Activated T-cell treated with anti-CD3 and anti-CD28 coated beads for 48 hours (primary cell): ENCODE measurements around the gene DUSP12.
A peak's percentile ranks its signal among the peaks of the same experiment; 100 is the strongest.
"Not testable (repeated sequence)": the region's sequence is repeated elsewhere in the genome, so short reads cannot be mapped to it uniquely, and the experiment has no call there.

Experiments
- DNase-seq: peaks from one replicate; pipeline ENCODE4 v3.0.0-alpha.2; 2020; ENCODE audit warnings: low read depth

Gene DUSP12, protein sequence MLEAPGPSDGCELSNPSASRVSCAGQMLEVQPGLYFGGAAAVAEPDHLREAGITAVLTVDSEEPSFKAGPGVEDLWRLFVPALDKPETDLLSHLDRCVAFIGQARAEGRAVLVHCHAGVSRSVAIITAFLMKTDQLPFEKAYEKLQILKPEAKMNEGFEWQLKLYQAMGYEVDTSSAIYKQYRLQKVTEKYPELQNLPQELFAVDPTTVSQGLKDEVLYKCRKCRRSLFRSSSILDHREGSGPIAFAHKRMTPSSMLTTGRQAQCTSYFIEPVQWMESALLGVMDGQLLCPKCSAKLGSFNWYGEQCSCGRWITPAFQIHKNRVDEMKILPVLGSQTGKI

GRCh38 chr1:161749509-161750407 lies at the start of gene DUSP12:
Gene DUSP12 (plus strand): TSS chr1:161749786. CDS start chr1:161749802, 16 bp downstream.
- peak; percentile 86 for DNase-seq

DNA sequence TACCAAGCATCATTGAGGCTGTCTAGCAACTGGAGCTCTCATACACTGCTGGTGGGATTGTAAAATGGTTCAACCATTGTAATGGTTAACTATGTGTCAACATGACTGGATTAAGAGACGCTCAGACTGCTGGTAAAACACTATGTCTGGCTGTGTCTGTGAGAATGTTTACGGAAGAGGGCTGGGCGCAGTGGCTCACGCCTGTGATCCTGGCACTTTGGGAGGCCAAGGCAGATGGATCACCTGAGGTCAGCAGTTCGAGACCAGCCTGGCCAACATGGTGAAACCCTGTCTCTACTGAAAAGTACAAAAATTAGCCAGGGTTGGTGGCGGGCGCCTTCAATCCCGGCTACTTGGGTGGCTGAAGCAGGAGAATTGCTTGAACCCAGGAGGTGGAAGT lies 47.3 kb upstream of the DUSP12 start:
- no peak for DNase-seq

- no peak for DNase-seq
These were observed 44.0 kb upstream of the DUSP12 start for GRCh38 chr1:161705537-161705936.

- DNase-seq, result no peak
These were observed 43.5 kb upstream of the DUSP12 start for GRCh38 chr1:161706113-161706481.

DNA sequence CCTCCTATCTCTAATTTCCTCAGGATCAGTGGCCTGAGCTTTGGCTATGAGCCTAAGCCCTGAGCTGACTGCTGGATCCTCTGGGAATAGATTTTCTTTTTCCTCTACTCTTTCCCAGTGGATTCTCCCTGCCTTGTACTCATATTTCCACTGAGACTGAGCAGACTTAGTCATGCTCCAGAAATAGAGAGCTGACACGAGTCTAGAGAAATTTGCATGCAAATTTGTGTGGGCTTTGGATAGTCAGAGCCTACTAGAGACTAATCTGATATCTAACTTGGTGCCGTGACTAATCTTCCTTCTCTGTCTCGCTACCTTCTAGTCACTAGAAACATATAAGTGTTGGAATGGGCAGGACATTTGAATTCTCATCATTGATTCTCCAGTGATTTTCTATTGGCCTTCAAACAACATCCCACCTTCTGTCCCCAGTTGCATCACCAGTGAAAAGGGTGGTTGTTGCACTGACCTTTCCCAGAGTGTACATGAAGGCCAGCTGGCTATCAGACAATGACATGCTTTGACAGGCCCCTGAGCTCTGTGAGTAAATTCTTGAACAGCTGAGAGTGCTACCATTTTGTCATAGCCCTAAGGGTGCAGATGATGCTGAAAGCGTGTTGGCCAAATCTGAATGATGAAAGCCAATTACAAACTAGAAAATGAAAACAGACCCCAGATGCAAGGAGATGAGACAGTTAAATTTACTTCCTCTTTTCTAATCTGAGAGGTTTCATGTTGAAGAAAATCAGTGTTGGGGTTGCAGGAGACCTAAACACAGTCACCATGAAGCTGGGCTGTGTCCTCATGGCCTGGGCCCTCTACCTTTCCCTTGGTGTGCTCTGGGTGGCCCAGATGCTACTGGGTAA lies 42.9 kb upstream of the DUSP12 start, which contains the start of gene FCRLA:
FCRLA (plus strand) TSS at position 748 of the 866 bp plus-strand sequence; CDS start at position 784, 36 bp downstream.
- no peak for DNase-seq

DNA sequence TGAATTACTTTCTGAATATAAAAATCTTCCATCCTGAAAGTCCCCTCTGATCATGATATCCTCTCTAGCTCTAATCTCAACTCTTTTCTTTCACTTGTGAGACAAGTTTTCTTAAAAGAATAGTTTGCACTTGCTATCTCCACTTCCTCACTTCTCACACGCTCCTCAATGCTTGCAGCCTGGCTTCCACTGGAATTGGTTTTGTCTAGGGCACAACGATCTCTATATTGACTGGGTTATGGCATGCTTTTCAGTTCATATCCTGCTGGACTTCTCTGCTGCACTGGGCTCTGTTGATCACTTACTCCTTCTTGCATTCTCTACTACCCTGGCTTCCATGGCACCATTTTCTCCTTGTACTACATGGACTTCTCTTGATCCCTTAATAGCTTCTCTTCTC lies 42.1 kb upstream of the DUSP12 start:
- no peak for DNase-seq

- no peak for DNase-seq
These were observed 40.2 kb upstream of the DUSP12 start for GRCh38 chr1:161709373-161709772.

GRCh38 chr1:161710560-161710959 lies 39.0 kb upstream of the DUSP12 start:
- no peak for DNase-seq

DNA sequence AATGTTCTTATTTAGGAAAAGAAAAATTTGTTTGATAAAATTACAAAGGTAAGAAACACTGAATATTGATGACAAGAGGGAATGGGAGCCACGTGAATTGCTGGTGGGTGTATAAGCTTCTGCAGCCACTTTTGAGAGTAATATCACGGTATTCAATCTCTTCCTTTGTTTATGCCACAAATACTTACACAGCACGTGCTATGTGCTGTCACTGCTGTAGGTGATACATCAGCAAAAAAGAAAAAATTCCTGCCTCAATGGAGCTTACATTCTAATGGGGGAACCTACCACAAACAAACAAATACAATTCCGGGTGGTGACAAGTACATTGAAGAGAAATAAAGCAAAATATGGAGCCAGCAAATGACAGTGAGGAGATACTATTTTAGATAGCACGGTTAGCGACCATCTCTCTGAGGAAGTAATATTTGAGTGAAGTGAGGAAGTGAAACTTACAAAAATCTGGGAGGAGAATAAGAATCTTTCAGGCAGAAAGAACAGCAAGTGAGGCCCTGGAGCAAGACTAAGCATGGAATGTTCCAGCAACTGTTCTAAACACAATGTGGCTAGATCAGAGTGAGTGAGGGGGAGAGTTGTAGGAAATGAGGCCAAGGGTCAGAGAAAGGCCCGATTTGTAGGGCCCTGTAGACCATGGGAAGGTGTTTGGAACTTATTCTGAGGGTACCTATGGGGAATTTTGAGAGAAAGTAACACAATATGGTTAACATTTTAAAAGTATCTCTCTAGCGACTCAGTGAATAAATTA lies 30.8 kb upstream of the DUSP12 start:
- no peak for DNase-seq

- no peak for DNase-seq
These were observed 30.3 kb upstream of the DUSP12 start for GRCh38 chr1:161719325-161719611.

DNA sequence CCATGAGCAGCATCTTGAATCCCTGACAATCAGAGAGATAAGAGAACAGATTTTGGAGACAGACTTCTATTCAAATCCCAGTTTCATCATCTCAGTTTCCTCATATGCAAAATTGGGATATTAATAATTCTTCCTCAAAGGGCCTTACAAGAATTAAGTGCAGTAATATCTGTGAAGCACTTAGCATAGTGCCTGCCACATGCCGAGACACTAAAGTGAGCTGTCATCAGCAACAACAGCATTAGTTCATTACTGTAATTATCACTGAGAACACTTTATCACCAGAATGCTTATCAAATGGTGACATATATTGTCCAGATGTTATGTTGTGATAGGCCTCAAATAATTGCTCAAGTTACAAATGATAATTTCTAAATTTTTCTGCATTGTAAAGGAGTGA lies 29.2 kb upstream of the DUSP12 start:
- DNase-seq, result no peak

GRCh38 chr1:161720956-161721737 lies 28.4 kb upstream of the DUSP12 start, which contains the start of gene FCRLB:
Gene FCRLB (plus strand): TSS chr1:161721544. CDS start chr1:161722673, 1,129 bp downstream.
- DNase-seq, result no peak

- no peak for DNase-seq
These were observed 27.7 kb upstream of the DUSP12 start for GRCh38 chr1:161721738-161722343.

DNA sequence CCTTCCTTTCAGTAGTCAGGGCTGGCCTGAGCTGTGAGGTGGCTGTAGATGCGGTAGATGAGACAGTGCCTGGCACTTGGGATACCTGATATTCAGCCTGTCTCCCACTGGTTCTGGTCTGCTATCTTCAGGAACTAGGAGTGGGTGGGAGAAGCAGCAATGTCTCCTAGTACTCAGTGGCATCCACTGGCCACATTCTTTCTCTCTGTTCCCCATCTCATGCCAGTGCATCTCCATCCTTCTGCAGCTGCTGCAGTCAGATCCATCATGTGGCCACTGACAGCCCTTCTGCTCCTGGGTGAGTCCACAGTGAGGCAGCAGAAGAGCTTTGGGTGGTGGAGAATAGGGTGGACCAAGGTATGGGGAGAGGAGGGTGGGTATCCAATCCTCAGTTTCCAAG lies 27.2 kb upstream of the DUSP12 start:
- DNase-seq, result no peak

- DNase-seq, result no peak
These were observed 26.0 kb upstream of the DUSP12 start for GRCh38 chr1:161723459-161724141.

DNA sequence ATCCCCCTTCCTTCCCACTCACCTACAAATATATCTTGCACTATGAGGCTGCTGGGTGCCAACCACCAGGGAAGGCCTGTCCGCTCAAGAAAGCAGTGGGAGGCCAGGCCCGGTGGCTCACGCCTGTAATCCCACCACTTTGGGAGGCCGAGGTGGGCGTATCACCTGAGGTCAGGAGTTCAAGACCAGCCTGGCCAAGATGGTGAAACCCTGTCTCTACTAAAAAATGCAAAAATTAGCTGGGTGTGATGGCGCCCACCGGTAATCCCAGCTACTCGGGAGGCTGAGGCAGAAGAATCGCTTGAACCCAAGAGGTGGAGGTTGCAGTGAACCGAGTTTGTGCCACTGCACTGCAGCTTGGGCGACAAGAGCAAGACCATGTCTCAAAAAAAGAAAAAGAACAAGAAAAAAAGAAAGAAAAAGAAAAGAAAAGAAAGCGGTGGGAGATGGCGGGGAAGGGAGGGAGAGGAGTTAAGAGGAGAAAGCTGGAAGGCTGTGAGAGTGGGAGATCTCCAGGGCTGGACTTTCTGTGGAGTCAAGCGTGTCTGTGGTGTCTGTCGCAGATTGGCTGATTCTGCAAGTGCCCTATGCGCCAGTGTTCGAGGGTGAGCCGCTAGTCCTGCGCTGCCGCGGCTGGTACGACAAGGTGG lies 24.2 kb upstream of the DUSP12 start:
- DNase-seq, result not testable (repeated sequence)

DNA sequence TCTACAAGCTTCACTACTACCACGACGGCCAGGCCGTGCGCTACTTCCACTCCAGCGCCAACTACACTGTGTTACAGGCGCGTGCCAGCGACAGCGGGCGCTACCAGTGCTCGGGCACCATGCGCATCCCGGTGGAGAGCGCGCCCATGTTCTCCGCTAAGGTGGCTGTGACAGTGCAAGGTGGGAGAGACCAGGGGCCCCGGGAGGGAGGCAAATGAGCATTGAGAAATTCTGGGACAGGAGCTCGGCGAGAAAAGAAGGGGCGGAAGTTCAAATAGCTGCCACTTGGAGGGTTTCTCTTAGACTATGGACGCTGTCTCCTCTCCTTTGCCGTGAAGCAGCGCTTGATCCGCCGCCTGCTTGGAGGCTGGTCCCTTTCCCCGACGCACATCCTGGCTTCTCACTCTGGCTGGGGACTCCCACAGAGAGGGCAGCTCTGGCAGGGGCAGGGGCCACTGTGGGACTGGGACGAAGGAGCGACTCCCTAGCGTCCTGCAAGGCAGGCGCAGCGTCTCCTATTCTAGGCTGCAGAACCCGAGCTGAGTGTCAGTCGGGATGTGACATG lies 23.6 kb upstream of the DUSP12 start:
- DNase-seq, result peak; percentile 14

DNA sequence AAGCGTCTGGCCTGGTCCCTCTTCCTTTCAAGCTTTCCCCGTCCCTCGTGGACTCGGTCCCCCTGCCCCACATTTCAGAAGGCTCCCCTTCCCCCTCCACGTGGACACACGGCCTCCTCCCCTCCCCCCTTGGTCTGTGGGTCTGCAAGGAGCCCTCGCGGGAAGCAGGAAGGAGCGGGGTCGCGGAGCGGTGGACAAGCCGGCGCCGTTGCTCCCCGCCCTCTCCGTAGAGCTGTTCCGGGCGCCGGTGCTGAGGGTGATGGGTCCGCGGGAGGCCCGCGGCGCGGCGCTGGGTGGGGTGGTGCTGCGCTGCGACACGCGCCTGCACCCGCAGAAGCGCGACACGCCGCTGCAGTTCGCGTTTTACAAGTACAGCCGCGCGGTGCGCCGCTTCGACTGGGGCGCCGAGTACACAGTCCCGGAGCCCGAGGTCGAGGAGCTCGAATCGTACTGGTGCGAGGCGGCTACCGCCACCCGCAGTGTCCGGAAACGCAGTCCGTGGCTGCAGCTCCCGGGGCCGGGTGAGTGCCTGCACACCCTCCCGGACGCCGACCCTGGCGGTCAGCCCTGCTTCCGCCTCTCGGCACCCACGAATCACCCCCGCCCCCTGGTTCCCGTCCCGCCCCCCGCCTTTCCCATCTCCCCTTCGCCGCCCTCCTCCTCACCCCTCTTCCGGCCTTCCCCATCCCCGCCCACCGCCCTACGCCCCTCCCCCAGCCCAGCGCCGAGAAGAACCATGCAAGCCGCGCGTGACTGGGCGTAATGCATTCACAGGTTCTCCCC lies 22.9 kb upstream of the DUSP12 start:
- DNase-seq, result peak; percentile 44
